Liver (tissue), 9 donors: ENCODE results near the gene ZIC2. TPM values are rescaled to one million over a fixed set of nuclear protein-coding genes. Genes with fewer than 3 reads are reported as not detected.

Source experiments
- DNase-seq: peaks from one replicate; pipeline ENCODE4 v3.0.0-alpha.2; 2017; ENCODE audit warnings: low spot score
- H3K27ac ChIP-seq, 2 donors: one replicate each; pipeline ENCODE4 v1.7.0; 2013; ENCODE audit warnings: inconsistent platforms in 2 of 2, low read length in 2 of 2, control low read depth in 1 of 2, low read depth in 1 of 2, mild to moderate bottlenecking in 1 of 2
- H3K27me3 ChIP-seq, 4 donors: one replicate each; pipeline versions ENCODE4 v1.6.1 to v1.7.0; 2013; ENCODE audit warnings: low read length in 3 of 4, inconsistent platforms in 1 of 4, mild to moderate bottlenecking in 1 of 4, moderate library complexity in 1 of 4; ENCODE audit not compliant: control insufficient read depth in 4 of 4, insufficient read depth in 4 of 4
- H3K36me3 ChIP-seq, 4 donors: one replicate each; pipeline versions ENCODE4 v1.6.1 to v1.7.0; 2013; ENCODE audit warnings: low read length in 3 of 4, mild to moderate bottlenecking in 3 of 4, low read depth in 1 of 4, moderate library complexity in 1 of 4; ENCODE audit not compliant: control insufficient read depth in 4 of 4, insufficient read depth in 3 of 4
- H3K4me1 ChIP-seq, 4 donors: one replicate each; pipeline versions ENCODE4 v1.6.1 to v1.7.0; 2013; ENCODE audit warnings: low read length in 3 of 4, mild to moderate bottlenecking in 3 of 4, moderate library complexity in 1 of 4; ENCODE audit not compliant: control insufficient read depth in 4 of 4, insufficient read depth in 4 of 4
- H3K4me3 ChIP-seq, 3 donors: one replicate each; pipeline versions ENCODE4 v1.6.1 to v1.7.0; 2013; ENCODE audit warnings: low read length in 3 of 3, control low read depth in 1 of 3, low read depth in 1 of 3, mild to moderate bottlenecking in 1 of 3
- H3K9ac ChIP-seq, 2 donors: one replicate each; pipeline ENCODE4 v1.7.0; 2013; ENCODE audit warnings: low read length in 2 of 2, mild to moderate bottlenecking in 2 of 2, moderate library complexity in 2 of 2, control low read depth in 1 of 2, low read depth in 1 of 2
- H3K9me3 ChIP-seq, 4 donors: one replicate each; pipeline versions ENCODE4 v1.6.1 to v1.7.0; 2013; ENCODE audit warnings: low read length in 3 of 4; ENCODE audit not compliant: control insufficient read depth in 4 of 4
- ATF3 ChIP-seq: IDR thresholded peaks from 2 replicates; pipeline ENCODE4 v1.6.1; 2016; ENCODE audit warnings: antibody characterized with exemption
- EGR1 ChIP-seq, 2 donors: IDR thresholded peaks; 2 replicates each; pipeline ENCODE4 v1.6.1; 2016 to 2018; ENCODE audit warnings: antibody characterized with exemption in 2 of 2, low read depth in 2 of 2
- FOXA1 ChIP-seq: IDR thresholded peaks from 2 replicates; pipeline ENCODE4 v1.6.1; 2016; ENCODE audit warnings: antibody characterized with exemption
- FOXA2 ChIP-seq: IDR thresholded peaks from 2 replicates; pipeline ENCODE4 v1.6.1; 2016; ENCODE audit warnings: antibody characterized with exemption
- GABPA ChIP-seq, 2 donors: IDR thresholded peaks in 1 of 2; conservative IDR thresholded peaks in 1 of 2; 2 replicates each; pipeline ENCODE4 v1.6.1; 2016; ENCODE audit warnings: antibody characterized with exemption in 2 of 2, mild to moderate bottlenecking in 1 of 2, moderate library complexity in 1 of 2
- HNF4A ChIP-seq, 2 donors: conservative IDR thresholded peaks; 2 replicates each; pipeline ENCODE4 v1.6.1; 2016; ENCODE audit warnings: antibody characterized with exemption in 2 of 2, mild to moderate bottlenecking in 2 of 2
- HNF4G ChIP-seq: IDR thresholded peaks from 2 replicates; pipeline ENCODE4 v1.6.1; 2016; ENCODE audit warnings: antibody characterized with exemption
- JUND ChIP-seq, 2 donors: IDR thresholded peaks; 2 replicates each; pipeline ENCODE4 v1.6.1; 2016; ENCODE audit warnings: antibody characterized with exemption in 2 of 2
- MAX ChIP-seq: IDR thresholded peaks from 2 replicates; pipeline ENCODE4 v1.6.1; 2016; ENCODE audit warnings: antibody characterized with exemption
- NR2F2 ChIP-seq: IDR thresholded peaks from 2 replicates; pipeline ENCODE4 v1.6.1; 2016; ENCODE audit warnings: antibody characterized with exemption
- RAD21 ChIP-seq, 2 donors: IDR thresholded peaks; 2 replicates each; pipeline ENCODE4 v1.6.1; 2016; ENCODE audit warnings: antibody characterized with exemption in 2 of 2, mild to moderate bottlenecking in 2 of 2
- REST ChIP-seq: IDR thresholded peaks from 2 replicates; pipeline ENCODE4 v1.6.1; 2016; ENCODE audit warnings: antibody characterized with exemption, mild to moderate bottlenecking
- RXRA ChIP-seq, 2 donors: IDR thresholded peaks; 2 replicates each; pipeline ENCODE4 v1.6.1; 2017 to 2018; ENCODE audit warnings: antibody characterized with exemption in 2 of 2, mild to moderate bottlenecking in 1 of 2
- SP1 ChIP-seq: IDR thresholded peaks from 2 replicates; pipeline ENCODE4 v1.6.1; 2018; ENCODE audit warnings: antibody characterized with exemption, mild to moderate bottlenecking
- TAF1 ChIP-seq: conservative IDR thresholded peaks from 2 replicates; pipeline ENCODE4 v1.6.1; 2016; ENCODE audit warnings: antibody characterized with exemption, mild to moderate bottlenecking
- YY1 ChIP-seq: IDR thresholded peaks from 2 replicates; pipeline ENCODE4 v1.6.1; 2016; ENCODE audit warnings: antibody characterized with exemption, mild to moderate bottlenecking
- ZBTB33 ChIP-seq: IDR thresholded peaks from 2 replicates; pipeline ENCODE4 v1.6.1; 2016; ENCODE audit warnings: antibody characterized with exemption
- WGBS: extraction: QIAGEN DNeasy Blood & Tissue Kit; methylation state at CpG from one replicate; pipeline ENCODE4 v1.1.7; 2013; 5-methylcytosine and 5-hydroxymethylcytosine counted together
- polyA plus RNA-seq, 2 donors: library from polyadenylated mRNA; stranded (reverse) in 1 of 2; unstranded in 1 of 2; fragments of 200-250 nt in 1 of 2; fragments of >200 nt in 1 of 2; fragmentation: Nextera tagmentation in 1 of 2; extraction: Ambion mirVana in 1 of 2; gene quantifications; one replicate each; pipeline versions ENCODE4 v1.2.1 to v1.2.3, GENCODE V29; 2013 to 2015
- total RNA-seq, 2 donors: library from RNA; depleted of rRNA; stranded (reverse); fragments of >200 nt; gene quantifications; one replicate each; pipeline ENCODE4 v1.2.3, GENCODE V29; 2014
- TF ChIP-seq, protein P1 (sequence below): fragments of 150-350 bp; IDR thresholded peaks from 2 replicates; pipeline ENCODE4 v1.5.1; 2017; ENCODE audit warnings: improper control_type of control experiment, low read depth, low read length; ENCODE audit not compliant: missing input control
- donor health status: healthy.
- donor health status: healthy.
- donor health status: healthy.
- donor health status: healthy.
- donor health status: healthy.

Gene ZIC2
- total and polyA plus RNA-seq, 4 donors = not detected

GRCh38 chr13:99935772-99936171 lies 45.8 kb upstream of the ZIC2 start:
- TF ChIP-seq FOXA2 = no peak
- TF ChIP-seq MAX = no peak
- TF ChIP-seq EGR1 (IDR thresholded peaks at IDR 0.05; ENCODE audit: low read depth in 2 of 2) = no peak
- no peak for TF ChIP-seq HNF4G
- TF ChIP-seq GABPA (IDR thresholded peaks at IDR 0.05 in 1 of 2, conservative IDR thresholded peaks at IDR 0.05 in 1 of 2) = no peak
- no peak for TF ChIP-seq ZBTB33
- no peak for TF ChIP-seq REST
- no peak for TF ChIP-seq ATF3
- TF ChIP-seq NR2F2 = no peak
- TF ChIP-seq RAD21 (IDR thresholded peaks at IDR 0.05) = no peak
- H3K4me3 ChIP-seq = no peak overlapping the region
- DNase-seq = no peak
- WGBS = 94% methylated on average over 2 of the region's 2 CpGs
- H3K27me3 ChIP-seq = no peaks in the 10 kb centered on the region
- no peak overlapping the region for H3K27ac ChIP-seq
- H3K36me3 ChIP-seq = no peaks in the 10 kb centered on the region
- H3K4me1 ChIP-seq = peaks cover 0 to 5% (median 3%) of the 10 kb centered on the region in 4 donors
- H3K9me3 ChIP-seq = no peaks in the 10 kb centered on the region
- no peak overlapping the region for H3K9ac ChIP-seq

DNA sequence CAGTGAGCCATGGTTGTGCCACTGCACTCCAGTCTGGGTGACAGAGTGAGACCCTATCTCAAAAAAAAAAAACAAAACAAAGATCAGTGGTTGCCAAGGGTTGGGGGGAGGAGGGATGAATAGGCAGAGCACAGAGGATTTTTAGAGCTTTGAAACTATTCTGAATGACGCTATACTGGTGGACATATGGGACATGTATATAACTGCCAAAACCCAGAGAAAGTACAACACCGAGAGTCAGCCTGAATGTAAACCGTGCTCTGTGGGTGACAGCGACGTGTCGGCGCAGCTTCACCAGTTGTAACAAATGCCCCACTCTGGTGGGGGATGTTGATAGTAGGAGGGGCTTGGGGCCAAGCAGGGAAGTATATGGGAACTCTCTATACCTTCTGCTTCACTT lies 42.9 kb upstream of the ZIC2 start:
- Histone ChIP-seq H3K4me3 (no peak overlapping the region), H3K27me3 (no peaks in the 10 kb centered on the region), H3K9me3 (no peaks in the 10 kb centered on the region), H3K36me3 (no peaks in the 10 kb centered on the region), H3K27ac (no peak overlapping the region), H3K4me1 (peaks cover 8 to 13% (median 12%) of the 10 kb centered on the region in 4 donors), H3K9ac (no peak overlapping the region)
- DNase-seq = no peak
- WGBS = 87% methylated on average over 7 of the region's 7 CpGs
- TF ChIP-seq YY1 (no peak), REST (no peak), ZBTB33 (no peak), FOXA1 (no peak), RXRA (IDR thresholded peaks at IDR 0.05) (no peak), FOXA2 (no peak), JUND (IDR thresholded peaks at IDR 0.05) (no peak), HNF4A (conservative IDR thresholded peaks at IDR 0.05) (no peak), GABPA (IDR thresholded peaks at IDR 0.05 in 1 of 2, conservative IDR thresholded peaks at IDR 0.05 in 1 of 2) (no peak), SP1 (no peak), MAX (no peak), TAF1 (no peak), RAD21 (IDR thresholded peaks at IDR 0.05) (no peak), EGR1 (IDR thresholded peaks at IDR 0.05; ENCODE audit: low read depth in 2 of 2) (no peak), NR2F2 (no peak)
- TF ChIP-seq, protein P1, sequence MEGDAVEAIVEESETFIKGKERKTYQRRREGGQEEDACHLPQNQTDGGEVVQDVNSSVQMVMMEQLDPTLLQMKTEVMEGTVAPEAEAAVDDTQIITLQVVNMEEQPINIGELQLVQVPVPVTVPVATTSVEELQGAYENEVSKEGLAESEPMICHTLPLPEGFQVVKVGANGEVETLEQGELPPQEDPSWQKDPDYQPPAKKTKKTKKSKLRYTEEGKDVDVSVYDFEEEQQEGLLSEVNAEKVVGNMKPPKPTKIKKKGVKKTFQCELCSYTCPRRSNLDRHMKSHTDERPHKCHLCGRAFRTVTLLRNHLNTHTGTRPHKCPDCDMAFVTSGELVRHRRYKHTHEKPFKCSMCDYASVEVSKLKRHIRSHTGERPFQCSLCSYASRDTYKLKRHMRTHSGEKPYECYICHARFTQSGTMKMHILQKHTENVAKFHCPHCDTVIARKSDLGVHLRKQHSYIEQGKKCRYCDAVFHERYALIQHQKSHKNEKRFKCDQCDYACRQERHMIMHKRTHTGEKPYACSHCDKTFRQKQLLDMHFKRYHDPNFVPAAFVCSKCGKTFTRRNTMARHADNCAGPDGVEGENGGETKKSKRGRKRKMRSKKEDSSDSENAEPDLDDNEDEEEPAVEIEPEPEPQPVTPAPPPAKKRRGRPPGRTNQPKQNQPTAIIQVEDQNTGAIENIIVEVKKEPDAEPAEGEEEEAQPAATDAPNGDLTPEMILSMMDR = no peak
